22Rv1 (cell line): ENCODE measurements around the gene SRC.

Experiments
- H3K27ac ChIP-seq: fragments of 450-650 bp; 2 replicates; pipeline ENCODE4 v1.5.1; 2017
- CTCF ChIP-seq: fragments of 450-650 bp; IDR thresholded peaks from 2 replicates; pipeline ENCODE4 v1.5.1; 2017; ENCODE audit warnings: mild to moderate bottlenecking
- ZFX ChIP-seq: fragments of 450-650 bp; IDR thresholded peaks from 2 replicates; pipeline ENCODE4 v1.6.1; 2017; ENCODE audit warnings: antibody characterized with exemption, borderline replicate concordance

SRC gene

DNA sequence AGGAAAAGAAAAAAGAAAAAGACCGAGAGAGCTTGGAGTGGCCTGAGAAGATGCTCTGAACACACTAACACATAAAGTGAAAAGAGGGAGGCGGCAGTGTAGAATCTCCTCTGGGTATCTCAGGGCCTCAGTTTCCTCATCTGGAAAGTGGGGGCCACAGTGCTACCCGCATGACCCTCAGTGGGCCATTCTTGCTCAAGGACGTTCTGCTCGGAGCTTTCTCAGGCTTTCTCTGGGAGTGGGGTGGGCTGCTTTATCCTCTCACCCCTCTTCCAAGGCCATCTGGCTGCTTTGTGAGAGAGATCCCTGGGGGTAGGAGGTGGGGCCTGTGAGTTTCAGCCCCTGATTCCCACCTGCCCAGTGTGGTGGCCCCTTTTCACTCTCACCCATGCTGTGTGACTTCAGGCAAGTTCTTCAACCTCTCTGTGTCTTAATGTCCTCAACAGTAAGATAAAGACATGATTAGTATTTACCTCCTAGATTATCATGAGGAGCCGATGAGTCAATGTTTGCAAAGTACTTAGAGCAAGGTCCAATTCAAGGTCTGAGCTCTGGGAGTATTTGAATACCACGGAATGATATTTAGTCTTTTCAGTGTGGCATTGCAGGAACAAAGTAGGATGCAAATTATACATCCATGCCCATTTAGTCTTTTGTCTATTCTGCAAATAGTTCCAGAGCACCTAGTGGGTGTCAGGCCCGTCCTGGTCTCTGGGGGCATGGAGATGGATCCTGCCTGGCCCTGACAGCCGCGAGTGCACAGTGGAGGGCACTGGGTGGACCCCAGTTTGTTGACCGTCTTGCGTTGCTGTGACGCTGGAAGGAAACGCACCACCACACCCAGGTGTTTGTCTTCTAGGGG, 34.3 kb downstream of the SRC start:
- TF ChIP-seq CTCF (no peak), ZFX (no peak)
- peak overlapping the region; percentile 33; the same call in 1 of the 2 replicates for H3K27ac ChIP-seq

GRCh38 chr20:37380864-37381579, 35.1 kb downstream of the SRC start:
- H3K27ac ChIP-seq, result peak overlapping the region; percentile 33; the same call in 1 of the 2 replicates
- TF ChIP-seq ZFX (no peak), CTCF (no peak)

GRCh38 chr20:37381621-37382471, 35.9 kb downstream of the SRC start:
- H3K27ac ChIP-seq, result no peak overlapping the region
- TF ChIP-seq ZFX (no peak), CTCF (no peak)

DNA sequence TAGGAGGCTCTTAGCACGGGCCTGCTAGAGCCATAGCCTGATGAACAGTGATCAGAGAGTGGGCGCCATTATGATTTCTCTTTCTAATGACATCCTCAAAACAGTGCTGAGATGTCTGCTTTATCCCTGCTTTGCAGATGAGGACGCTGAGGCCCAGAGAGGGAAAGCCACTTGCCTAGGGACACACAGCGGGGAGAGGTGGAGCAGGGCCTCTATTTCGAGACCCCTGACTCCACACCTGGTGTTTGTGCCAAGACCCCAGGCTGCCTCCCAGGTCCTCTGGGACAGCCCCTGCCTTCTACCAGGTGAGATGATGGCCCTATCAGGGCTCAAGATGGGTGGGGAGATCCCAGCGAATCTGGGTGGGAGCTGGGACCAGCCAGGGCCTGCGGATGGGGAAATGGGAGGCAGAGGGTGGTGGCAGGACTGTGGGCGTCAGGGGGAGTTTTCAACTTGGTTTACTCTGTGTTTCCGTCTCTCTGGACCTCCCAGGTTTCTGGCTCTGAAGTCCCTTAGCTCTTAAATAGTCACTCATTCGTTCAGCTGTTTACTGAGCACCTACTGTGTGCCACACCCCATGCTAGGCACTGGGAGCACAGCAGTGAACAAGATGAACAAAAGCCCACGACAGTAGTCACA, 36.7 kb downstream of the SRC start:
- H3K27ac ChIP-seq, result no peak overlapping the region
- no peak for TF ChIP-seq ZFX
- no peak for TF ChIP-seq CTCF

GRCh38 chr20:37383229-37383989, 37.5 kb downstream of the SRC start:
- no peak for TF ChIP-seq CTCF
- TF ChIP-seq ZFX, result no peak
- H3K27ac ChIP-seq, result no peak overlapping the region

DNA sequence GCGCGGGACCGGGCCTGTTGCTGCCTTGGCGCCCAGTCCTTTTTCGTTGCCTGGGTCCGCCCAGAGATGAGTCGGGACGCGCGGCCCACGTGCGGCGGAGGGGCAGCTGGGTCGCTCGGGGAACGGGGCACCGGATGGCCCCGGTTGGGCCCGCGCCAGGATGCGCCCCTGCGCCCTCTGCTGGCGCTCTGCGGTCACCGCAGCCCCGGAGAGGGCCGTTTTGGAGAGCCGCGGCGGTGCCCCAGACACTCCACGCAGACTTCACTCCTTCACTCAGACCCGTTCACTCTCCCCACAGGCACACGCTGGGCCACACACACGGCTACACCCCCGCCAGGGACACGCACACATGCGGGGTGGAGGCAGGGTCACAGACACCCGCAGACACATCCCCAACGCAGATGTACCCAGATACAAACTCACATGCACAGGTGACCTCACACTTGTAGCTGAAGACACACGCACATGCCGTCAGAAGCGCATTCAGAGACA, 38.8 kb downstream of the SRC start:
- no peak overlapping the region for H3K27ac ChIP-seq
- peak; percentile 81 for TF ChIP-seq CTCF
- TF ChIP-seq ZFX, result no peak
